ENCODE data around the gene SDK1. TPM values are rescaled to one million over a fixed set of nuclear protein-coding genes. Genes with fewer than 3 reads are reported as not detected.

SDK1 gene
- total and polyA plus RNA-seq, 12 donors = 1.0 to 5.3 (median 3.2) TPM

DNA sequence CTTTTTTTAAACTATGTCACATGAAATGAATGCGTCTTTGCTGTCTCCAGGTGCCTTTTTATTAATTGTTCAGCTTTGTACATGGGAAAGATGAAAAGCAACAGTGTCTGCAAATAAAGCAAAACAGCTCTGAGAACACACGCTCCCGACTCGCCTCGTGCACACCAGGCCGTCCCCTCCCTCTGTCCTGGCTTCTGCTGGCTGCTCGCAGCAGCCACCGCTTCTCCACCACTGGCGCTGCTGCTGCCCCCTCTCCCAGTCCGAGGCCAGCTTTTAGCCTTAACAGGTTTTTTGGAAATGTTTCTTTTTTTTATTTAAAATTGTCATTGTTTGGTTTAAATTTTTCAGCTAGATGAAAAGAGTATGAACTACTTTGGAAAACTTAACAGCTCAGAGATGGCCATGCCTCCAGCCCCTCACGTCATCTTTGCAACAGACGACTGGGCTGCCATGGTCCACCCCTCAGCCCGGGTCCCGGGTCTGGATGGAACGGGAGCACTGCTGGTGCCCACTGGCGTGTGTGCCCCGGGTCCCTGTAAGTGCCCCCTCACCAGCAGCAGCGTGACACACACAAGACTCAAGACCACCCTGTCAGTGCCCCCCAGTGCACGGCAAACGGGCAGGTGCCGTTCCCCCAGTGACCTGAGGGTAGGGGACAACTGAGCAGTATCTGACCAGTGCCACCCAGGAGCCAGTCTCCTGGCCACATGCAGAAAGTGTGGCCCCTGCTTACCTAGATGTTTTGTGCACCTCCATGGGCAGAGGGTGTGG, 965.4 kb downstream of the SDK1 start:
- DNase-seq (no peak), ATAC-seq (no peak)
- Histone ChIP-seq H3K36me3 (no peaks in the 10 kb centered on the region), H3K27ac (no peak overlapping the region), H3K4me3 (no peak overlapping the region), H3K4me1 (peaks cover 0 to 3% (median 0%) of the 10 kb centered on the region in 9 donors), H3K9me3 (no peaks in the 10 kb centered on the region), H3K27me3 (peaks cover 0 to 22% (median 0%) of the 10 kb centered on the region in 7 donors)
- TF ChIP-seq, protein P1, sequence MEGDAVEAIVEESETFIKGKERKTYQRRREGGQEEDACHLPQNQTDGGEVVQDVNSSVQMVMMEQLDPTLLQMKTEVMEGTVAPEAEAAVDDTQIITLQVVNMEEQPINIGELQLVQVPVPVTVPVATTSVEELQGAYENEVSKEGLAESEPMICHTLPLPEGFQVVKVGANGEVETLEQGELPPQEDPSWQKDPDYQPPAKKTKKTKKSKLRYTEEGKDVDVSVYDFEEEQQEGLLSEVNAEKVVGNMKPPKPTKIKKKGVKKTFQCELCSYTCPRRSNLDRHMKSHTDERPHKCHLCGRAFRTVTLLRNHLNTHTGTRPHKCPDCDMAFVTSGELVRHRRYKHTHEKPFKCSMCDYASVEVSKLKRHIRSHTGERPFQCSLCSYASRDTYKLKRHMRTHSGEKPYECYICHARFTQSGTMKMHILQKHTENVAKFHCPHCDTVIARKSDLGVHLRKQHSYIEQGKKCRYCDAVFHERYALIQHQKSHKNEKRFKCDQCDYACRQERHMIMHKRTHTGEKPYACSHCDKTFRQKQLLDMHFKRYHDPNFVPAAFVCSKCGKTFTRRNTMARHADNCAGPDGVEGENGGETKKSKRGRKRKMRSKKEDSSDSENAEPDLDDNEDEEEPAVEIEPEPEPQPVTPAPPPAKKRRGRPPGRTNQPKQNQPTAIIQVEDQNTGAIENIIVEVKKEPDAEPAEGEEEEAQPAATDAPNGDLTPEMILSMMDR (IDR thresholded peaks at IDR 0.05) = no peak
- WGBS, 2 donors = 84 to 87% methylated on average over 21 of the region's 21 CpGs
- intact Hi-C loops (cut with DNase I) = no loop called here

DNA sequence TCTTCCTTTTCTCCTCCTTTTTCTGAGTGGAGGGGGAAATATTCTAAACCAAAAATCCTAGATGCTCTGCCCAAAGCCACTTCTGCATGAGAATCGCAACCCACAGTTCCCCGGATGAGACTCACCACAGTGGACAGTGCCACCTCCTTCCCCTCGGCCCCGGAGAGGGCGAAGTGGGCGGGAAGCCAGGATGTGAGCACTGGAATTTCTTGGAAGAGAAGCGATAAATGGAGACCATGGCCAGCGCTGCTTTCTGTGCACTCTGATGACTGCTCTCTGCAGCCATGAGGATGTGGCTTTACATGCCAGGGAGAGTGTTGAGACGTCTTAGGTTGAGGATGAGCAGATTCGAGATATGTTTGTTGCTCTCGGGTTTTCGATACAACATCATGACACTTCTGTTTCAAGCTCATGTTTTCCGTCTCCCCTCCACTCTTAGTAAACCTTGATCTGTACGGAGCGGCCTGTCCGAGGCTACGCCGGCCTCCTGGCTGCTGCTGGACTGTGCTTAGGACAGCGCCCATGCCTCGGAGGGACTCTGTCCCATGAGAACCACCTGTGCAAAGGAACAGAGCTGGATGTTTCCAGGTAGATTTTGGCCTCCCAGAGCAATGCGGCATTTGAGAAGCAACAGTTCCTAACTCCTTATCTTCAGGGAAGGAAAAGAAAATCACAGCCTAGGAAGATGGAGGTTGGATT, 966.4 kb downstream of the SDK1 start:
- H3K4me1 ChIP-seq = no peaks in the 10 kb centered on the region
- no peak for ATAC-seq
- H3K36me3 ChIP-seq = no peaks in the 10 kb centered on the region
- no peak for DNase-seq
- TF ChIP-seq, protein P1 (IDR thresholded peaks at IDR 0.05) = no peak
- 71% methylated on average over 21 of the region's 21 CpGs for WGBS, 2 donors
- H3K27ac ChIP-seq = no peak overlapping the region
- peaks cover 0 to 22% (median 0%) of the 10 kb centered on the region in 7 donors for H3K27me3 ChIP-seq
- no peaks in the 10 kb centered on the region for H3K9me3 ChIP-seq
- H3K4me3 ChIP-seq = no peak overlapping the region
- intact Hi-C loops (cut with DNase I) = no loop called here

DNA sequence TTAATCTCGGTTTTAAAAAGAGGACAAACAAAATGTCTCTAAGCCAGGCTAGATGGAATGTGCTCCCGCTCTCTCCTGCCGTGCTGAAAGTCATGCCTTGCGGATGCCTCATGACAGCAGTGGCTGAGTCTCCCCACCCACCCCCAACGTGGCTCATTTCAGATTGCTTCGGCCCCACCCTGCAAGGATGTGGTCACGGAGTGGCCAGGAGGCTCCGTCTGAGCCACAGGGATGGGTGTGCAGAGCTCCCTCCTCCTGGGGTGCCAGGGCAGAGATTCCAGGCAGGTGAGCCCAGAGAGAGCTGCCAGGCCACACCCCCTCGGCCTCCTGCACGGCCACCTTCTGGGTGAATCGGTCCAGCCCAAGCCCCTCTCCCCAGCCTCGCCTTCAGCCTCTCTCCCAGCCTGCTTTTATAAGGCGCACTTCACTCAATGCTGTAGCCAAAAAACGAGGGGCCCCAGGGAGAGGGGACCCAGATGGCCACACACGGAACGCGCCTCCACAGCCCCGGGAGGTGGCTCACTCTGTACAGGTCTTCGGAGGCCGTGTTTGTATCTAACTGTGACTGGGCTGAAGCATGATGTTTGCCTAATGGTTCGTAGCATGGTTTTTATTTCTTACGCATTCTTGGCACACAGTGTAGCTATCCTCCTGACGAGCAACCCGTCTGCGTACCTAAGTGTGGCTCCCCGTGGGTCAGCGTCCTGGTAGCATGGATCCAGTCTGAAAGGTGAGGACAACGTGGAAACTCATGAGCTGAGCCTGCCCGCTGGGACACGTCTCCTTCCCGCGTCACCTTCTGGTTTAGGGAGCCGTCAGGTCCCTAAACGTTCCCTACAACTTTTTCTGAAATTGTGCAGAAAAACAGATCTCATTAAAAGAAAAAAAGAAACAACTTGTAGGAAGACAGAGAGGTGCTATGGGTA, 967.3 kb downstream of the SDK1 start:
- peaks cover 0 to 22% (median 0%) of the 10 kb centered on the region in 7 donors for H3K27me3 ChIP-seq
- no peaks in the 10 kb centered on the region for H3K9me3 ChIP-seq
- H3K27ac ChIP-seq = no peak overlapping the region
- H3K36me3 ChIP-seq = no peaks in the 10 kb centered on the region
- TF ChIP-seq, protein P1 (IDR thresholded peaks at IDR 0.05) = no peak
- no peak overlapping the region for H3K4me3 ChIP-seq
- 80 to 82% methylated on average over 34 of the region's 34 CpGs for WGBS, 2 donors
- intact Hi-C loops (cut with DNase I) = no loop called here
- no peak for DNase-seq
- ATAC-seq = no peak
- H3K4me1 ChIP-seq = no peaks in the 10 kb centered on the region

DNA sequence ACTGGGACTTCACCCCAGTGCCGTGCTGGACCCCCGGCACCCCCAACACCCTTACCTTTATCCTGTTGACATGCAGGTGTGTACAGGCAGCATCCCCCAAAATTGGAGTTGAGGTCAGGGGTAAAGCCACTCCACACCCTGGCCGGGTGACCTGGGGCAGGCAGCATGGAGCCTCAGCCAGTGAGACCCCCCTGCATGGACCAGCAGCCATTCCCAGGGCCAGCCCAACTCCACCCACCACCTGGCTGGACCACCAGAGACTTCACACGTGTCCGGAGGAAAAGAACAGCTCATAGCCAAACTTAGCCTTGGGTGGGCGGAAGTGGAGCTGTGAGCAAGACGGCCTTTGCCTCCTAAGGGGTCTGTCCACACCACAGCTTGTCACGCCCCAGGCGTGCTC, 968.0 kb downstream of the SDK1 start:
- intact Hi-C loops (cut with DNase I) = no loop called here
- DNase-seq = no peak
- peaks cover 0 to 2% (median 0%) of the 10 kb centered on the region in 11 donors for H3K9me3 ChIP-seq
- H3K27me3 ChIP-seq = peaks cover 0 to 24% (median 0%) of the 10 kb centered on the region in 7 donors
- TF ChIP-seq, protein P1 (IDR thresholded peaks at IDR 0.05) = no peak
- no peak overlapping the region for H3K4me3 ChIP-seq
- ATAC-seq = no peak
- H3K4me1 ChIP-seq = no peaks in the 10 kb centered on the region
- no peak overlapping the region for H3K27ac ChIP-seq
- WGBS, 2 donors = 86 to 92% methylated on average over 9 of the region's 9 CpGs
- H3K36me3 ChIP-seq = no peaks in the 10 kb centered on the region

Data from heart right ventricle (tissue), 16 donors.